Activated T-cell treated with anti-CD3 and anti-CD28 coated beads, Interleukin-2, amount 50 U/mL, for 4 hours (primary cell): Measurements from ENCODE around the gene CLRN1. TPM values are rescaled to one million over a fixed set of nuclear protein-coding genes. Genes with fewer than 3 reads are reported as not detected.

ENCODE experiments used
- ATAC-seq, 2 donors: fragments of 200-7000 bp; cut with Tn5 transposase; one replicate each; pipeline ENCODE4 v1.10.0; 2021
- DNase-seq: peaks from one replicate; pipeline ENCODE4 v3.0.0-alpha.2; 2020
- H3K27me3 Mint-ChIP-seq: one replicate; pipeline ENCODE4 v1.8.0; 2021; ENCODE audit warnings: low read depth, mixed read lengths
- H3K36me3 Mint-ChIP-seq: one replicate; pipeline ENCODE4 v1.8.0; 2022; ENCODE audit warnings: mixed read lengths; ENCODE audit not compliant: insufficient read depth
- H3K4me1 Mint-ChIP-seq: one replicate; pipeline ENCODE4 v1.8.0; 2021; ENCODE audit warnings: low read depth, mixed read lengths
- H3K4me3 Mint-ChIP-seq: one replicate; pipeline ENCODE4 v1.8.0; 2021; ENCODE audit warnings: mild to moderate bottlenecking, moderate library complexity, mixed read lengths
- H3K9me3 Mint-ChIP-seq: one replicate; pipeline ENCODE4 v1.8.0; 2021; ENCODE audit warnings: mixed read lengths
- total RNA-seq, 3 donors: library from RNA; stranded (reverse); gene quantifications; one replicate each; pipeline ENCODE4 v1.2.1, GENCODE V29; 2021

Gene CLRN1
- total RNA-seq, 3 donors from 2014 or later: not detected

DNA sequence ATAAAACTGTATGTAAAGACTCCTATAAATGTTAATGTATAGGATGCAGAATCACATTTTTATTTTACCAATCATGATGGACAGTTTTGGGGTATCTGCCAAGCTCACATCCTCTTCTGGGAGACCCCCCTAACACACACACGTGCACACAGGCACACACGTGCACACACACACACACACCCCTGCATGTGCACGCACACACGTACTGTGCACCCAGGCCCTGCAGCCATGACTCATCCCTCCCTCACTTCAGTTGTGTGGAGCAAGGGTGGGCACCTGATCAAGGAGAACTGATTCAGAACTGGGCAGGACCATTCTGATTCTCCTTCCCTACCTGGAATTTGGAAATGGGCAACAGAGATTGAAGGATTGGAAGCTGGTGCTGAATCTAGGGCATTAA is 51.3 kb downstream of the CLRN1 start:
- H3K4me3 Mint-ChIP-seq: no peak overlapping the region
- ATAC-seq (no peak), DNase-seq (no peak)
- H3K36me3 Mint-ChIP-seq: no peaks in the 10 kb centered on the region
- no peaks in the 10 kb centered on the region for H3K9me3 Mint-ChIP-seq
- peaks cover 6% of the 10 kb centered on the region for H3K4me1 Mint-ChIP-seq
- H3K27me3 Mint-ChIP-seq: peaks cover 20% of the 10 kb centered on the region

DNA sequence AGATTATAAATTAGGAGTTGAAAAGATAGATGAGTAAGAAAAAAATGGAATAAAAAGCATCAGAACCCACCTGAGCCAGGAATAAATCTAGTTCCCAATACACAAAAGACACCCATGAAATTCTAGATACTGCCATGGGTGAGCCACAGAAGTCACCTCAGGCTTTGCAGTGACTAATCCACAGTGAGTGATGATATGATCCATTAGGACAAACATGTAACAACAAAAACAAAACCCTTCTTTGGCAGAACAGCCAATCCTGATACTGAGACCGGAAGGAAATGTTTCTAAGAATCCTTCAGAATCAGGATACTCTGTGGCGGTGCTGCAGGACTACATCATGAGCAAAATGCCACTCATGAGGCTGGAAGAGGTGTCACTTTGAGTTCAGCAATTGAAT is 52.3 kb downstream of the CLRN1 start:
- Mint-ChIP-seq H3K36me3 (no peaks in the 10 kb centered on the region), H3K27me3 (peaks cover 14% of the 10 kb centered on the region), H3K9me3 (no peaks in the 10 kb centered on the region), H3K4me1 (no peaks in the 10 kb centered on the region), H3K4me3 (no peak overlapping the region)
- no peak for DNase-seq
- ATAC-seq: no peak

DNA sequence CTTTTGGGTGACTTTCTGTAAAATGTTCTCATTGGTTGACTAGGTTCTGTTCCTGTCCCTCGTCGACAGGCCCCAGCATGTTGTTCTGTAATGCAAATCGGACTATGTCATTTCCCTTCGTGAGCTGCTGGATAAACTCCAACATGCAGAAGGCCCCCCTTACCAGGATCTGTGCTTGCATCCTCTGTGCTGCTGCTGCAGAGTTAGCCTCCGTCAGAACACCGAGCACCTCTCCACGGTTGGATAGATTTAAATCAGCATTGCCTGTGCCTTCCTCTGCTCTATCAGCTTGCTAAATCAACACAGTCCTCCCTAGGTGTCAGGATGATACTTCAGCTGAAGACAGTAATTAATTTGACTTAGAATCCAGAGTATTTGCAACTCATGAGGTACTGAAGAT is 54.6 kb downstream of the CLRN1 start:
- no peaks in the 10 kb centered on the region for H3K36me3 Mint-ChIP-seq
- H3K4me3 Mint-ChIP-seq: no peak overlapping the region
- DNase-seq (no peak), ATAC-seq (no peak)
- H3K9me3 Mint-ChIP-seq: no peaks in the 10 kb centered on the region
- no peaks in the 10 kb centered on the region for H3K4me1 Mint-ChIP-seq
- peaks cover 12% of the 10 kb centered on the region for H3K27me3 Mint-ChIP-seq

DNA sequence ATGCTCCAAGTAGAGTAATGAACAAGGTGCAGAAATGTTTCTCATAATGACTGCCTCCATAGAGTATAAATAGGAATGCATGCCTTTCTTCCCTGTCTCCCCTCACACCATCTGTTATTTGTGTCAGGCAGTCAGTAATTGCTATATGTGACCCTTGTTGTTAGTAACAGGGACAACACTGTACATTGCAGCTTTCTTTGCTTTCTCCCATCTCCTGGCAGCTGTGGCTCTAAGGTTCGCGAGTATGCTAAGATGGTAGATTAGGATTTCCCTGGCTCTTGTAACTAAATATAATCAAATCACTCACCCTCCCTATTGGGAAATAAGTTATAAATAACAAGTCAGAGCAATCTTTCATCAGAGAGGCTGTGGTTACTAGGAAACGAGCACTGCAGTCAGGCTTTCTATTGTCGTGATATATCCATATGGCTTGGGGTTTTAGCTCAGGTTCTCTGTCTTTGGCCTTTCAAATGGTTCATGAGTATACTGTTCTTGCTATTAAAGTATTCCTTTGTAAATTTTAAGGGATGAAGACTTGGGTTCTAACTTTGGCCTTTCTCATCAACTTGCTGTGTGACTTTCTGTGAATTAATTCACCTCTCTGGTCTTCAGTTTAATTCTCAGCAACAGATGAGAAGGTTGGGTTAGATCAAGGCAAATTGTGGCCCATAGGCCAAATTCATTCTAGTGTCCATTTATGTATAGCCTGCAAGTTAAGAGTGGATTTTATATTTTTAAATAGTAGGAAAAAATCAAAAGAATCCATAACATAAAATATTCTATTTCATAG is 59.2 kb downstream of the CLRN1 start:
- Mint-ChIP-seq H3K27me3 (peaks cover 5% of the 10 kb centered on the region), H3K36me3 (no peaks in the 10 kb centered on the region), H3K4me1 (no peaks in the 10 kb centered on the region), H3K9me3 (no peaks in the 10 kb centered on the region), H3K4me3 (no peak overlapping the region)
- ATAC-seq (no peak), DNase-seq (no peak)

DNA sequence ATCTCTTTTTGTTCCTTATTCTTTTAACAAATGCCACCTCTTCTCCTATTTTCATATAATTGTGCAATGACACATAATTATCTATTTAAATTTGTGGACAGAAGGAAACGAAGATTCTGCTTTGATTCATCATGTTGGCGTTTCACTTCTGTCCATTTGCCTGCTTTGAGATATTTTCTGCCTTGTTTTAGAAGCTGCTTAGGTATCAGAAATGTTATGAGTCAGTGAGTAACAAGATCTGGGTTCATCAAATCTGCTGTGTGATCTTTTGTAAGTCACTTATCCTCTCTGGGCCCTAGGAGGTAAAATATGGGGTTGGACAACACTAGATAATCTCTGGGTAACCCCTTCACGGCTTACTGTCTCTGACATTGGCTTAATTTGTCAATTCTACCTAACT is 60.0 kb downstream of the CLRN1 start:
- DNase-seq: no peak
- no peak for ATAC-seq
- Mint-ChIP-seq H3K36me3 (no peaks in the 10 kb centered on the region), H3K4me1 (no peaks in the 10 kb centered on the region), H3K9me3 (no peaks in the 10 kb centered on the region), H3K27me3 (peaks cover 9% of the 10 kb centered on the region), H3K4me3 (no peak overlapping the region)

DNA sequence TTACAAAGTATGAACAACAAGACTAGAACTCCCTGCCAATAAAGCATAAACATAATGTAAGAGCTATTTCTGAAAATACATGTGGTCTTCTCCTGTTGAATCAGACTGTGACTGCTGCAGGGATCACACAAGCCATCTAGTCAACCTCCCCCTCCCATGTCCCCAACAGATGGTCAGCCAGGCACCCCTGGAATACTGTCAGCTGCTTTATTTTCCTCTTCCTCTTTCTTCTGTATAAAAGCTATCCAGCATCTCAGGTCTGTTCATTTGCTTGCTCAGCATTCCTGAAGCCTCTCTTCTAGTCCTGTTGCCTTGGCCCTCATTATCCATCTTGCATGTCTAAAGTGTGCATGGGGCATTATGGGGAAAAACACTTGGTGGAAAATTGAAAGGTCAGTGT is 60.8 kb downstream of the CLRN1 start:
- Mint-ChIP-seq H3K4me3 (no peak overlapping the region), H3K27me3 (peaks cover 14% of the 10 kb centered on the region), H3K4me1 (no peaks in the 10 kb centered on the region), H3K9me3 (no peaks in the 10 kb centered on the region), H3K36me3 (no peaks in the 10 kb centered on the region)
- no peak for ATAC-seq
- no peak for DNase-seq

DNA sequence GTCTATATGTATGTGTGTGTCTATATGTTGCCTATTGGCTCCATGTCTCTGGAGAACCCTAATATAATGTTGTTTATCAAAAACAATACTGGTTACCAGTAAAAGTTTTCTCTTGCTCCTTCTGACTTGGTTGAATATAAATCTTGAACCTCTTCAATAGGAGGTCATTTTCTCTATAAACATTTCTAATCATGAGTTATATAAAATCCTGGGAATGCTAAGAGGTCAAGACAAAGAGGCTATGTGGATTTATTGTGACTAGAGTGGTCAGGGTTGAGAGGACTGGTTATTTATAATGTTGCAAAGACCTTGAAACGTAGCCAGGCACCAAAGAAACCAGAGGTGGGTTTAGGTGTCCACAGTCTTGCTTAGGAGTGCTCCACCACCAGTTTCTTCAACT is 66.1 kb downstream of the CLRN1 start:
- Mint-ChIP-seq H3K36me3 (no peaks in the 10 kb centered on the region), H3K27me3 (peaks cover 22% of the 10 kb centered on the region), H3K9me3 (no peaks in the 10 kb centered on the region), H3K4me3 (no peak overlapping the region), H3K4me1 (no peaks in the 10 kb centered on the region)
- DNase-seq (no peak), ATAC-seq (no peak)

DNA sequence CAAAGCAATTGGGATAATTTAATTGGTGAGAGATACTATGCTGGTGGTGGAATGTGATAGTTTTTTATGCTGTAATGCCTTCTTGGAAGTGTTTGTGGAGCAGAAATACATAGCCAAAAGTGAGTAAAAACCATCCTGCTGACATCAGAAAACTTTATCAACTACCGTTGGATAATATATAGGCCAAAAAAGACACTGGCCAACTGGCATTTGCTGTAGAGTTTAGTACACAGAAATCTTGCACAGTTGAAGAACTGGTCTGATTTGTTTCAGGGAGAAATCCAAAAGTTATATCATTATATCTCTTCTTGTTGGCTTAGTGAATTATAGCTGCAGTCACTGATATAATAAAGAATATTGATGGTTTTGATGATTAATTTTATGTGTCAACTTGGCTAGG is 66.8 kb downstream of the CLRN1 start:
- H3K36me3 Mint-ChIP-seq: no peaks in the 10 kb centered on the region
- no peaks in the 10 kb centered on the region for H3K4me1 Mint-ChIP-seq
- ATAC-seq (no peak), DNase-seq (no peak)
- no peak overlapping the region for H3K4me3 Mint-ChIP-seq
- no peaks in the 10 kb centered on the region for H3K9me3 Mint-ChIP-seq
- peaks cover 20% of the 10 kb centered on the region for H3K27me3 Mint-ChIP-seq

DNA sequence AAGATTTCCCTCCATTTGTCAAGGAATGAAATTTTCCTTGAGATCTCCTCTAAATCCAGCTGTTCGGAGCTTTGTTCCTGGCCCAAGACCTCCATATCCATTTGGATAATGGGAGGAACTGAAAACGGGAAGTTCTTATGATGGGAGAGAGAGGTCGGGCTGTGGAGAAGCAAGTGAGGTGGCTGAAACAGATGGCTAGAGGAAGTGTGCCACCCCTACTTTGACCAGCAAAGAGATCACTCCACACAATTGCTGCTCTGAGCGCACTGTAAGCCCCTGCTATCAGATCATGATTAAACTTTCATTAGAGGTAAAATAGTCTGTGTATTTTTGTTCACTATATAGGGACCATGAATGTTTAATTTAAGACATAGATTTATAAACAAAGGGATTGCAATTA is 67.2 kb downstream of the CLRN1 start, which contains the start of gene MINDY4B:
Gene MINDY4B, minus strand, starts transcription at position 101 of the 400 bp plus-strand sequence. Its CDS starts 0 bp downstream, at position 101.
- H3K4me3 Mint-ChIP-seq: no peak within 1 kb of the TSS
- ATAC-seq: no peak

DNA sequence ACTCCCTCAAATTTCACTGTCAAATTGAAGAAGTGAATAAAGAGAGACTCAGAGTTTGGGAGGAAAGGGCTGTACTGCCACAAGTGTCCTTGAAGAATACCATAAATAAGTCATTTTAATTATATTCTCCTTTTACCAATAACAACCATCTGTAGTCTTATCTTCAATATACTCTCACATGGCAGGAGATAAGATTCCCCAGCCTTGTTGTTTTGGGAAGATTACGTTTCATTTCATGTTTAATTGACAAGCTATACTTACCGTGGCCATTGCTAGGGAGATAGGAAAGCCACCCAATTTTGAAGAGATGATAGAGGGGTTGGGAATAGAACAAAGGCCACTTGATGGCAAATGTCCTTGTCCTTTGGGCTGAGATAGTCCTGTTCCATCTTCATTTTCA is 69.5 kb downstream of the CLRN1 start:
- Mint-ChIP-seq H3K36me3 (no peaks in the 10 kb centered on the region), H3K27me3 (peaks cover 23% of the 10 kb centered on the region), H3K4me1 (no peaks in the 10 kb centered on the region), H3K9me3 (no peaks in the 10 kb centered on the region), H3K4me3 (no peak overlapping the region)
- DNase-seq (no peak), ATAC-seq (no peak)

More for the DNA sequence above, 67.2 kb downstream of the CLRN1 start, which contains the start of gene MINDY4B:
- Mint-ChIP-seq H3K36me3 (no peaks in the 10 kb centered on the region), H3K27me3 (peaks cover 17% of the 10 kb centered on the region), H3K4me1 (no peaks in the 10 kb centered on the region), H3K9me3 (no peaks in the 10 kb centered on the region)
- no peak for DNase-seq

DNA sequence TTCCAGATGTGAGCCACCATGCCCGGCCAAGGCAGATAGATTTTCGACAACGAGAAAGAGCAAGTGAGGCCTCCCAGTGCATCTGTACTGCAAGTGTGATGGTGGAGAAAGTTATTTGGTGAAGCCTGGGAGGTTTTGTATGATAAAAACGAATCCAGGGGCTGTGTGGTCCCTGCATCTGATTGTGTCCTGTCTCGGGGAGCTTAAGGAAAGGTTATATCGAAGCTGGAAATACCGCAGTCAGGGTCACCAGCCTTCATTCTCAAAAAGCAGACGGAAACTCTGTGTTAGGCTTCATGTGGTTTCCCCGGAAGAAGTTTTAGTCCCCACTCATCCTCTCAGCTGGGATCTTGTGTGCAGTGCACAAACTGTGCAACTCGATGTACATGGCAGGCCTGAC is 70.7 kb downstream of the CLRN1 start:
- Mint-ChIP-seq H3K36me3 (no peaks in the 10 kb centered on the region), H3K4me3 (no peak overlapping the region), H3K4me1 (no peaks in the 10 kb centered on the region)

DNA sequence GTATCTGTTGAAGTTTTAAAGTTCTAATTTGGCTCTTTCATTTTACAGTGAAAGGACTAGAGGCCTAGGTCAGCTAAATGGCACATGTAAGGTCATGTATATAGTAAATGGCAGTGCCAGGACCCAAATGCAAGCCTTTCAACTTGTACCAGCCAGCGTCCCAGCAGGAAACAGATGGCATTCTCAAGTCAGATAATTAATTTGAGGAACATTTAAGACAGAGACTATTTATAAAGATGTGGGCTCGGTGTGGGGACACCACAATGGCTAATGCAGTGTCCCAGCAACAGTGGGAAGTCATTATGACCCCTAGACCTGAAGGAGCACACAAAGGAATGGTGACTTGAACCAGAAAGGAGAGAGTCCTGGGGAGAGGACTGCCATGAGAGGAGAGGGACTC is 73.4 kb downstream of the CLRN1 start:
- H3K9me3 Mint-ChIP-seq: no peaks in the 10 kb centered on the region
- no peaks in the 10 kb centered on the region for H3K4me1 Mint-ChIP-seq
- no peak for DNase-seq
- H3K4me3 Mint-ChIP-seq: no peak overlapping the region
- no peak for ATAC-seq
- no peaks in the 10 kb centered on the region for H3K36me3 Mint-ChIP-seq
- H3K27me3 Mint-ChIP-seq: peaks cover 11% of the 10 kb centered on the region

More for the DNA sequence above, 70.7 kb downstream of the CLRN1 start:
- no peaks in the 10 kb centered on the region for H3K9me3 Mint-ChIP-seq
- DNase-seq (no peak), ATAC-seq (no peak)
- peaks cover 15% of the 10 kb centered on the region for H3K27me3 Mint-ChIP-seq

DNA sequence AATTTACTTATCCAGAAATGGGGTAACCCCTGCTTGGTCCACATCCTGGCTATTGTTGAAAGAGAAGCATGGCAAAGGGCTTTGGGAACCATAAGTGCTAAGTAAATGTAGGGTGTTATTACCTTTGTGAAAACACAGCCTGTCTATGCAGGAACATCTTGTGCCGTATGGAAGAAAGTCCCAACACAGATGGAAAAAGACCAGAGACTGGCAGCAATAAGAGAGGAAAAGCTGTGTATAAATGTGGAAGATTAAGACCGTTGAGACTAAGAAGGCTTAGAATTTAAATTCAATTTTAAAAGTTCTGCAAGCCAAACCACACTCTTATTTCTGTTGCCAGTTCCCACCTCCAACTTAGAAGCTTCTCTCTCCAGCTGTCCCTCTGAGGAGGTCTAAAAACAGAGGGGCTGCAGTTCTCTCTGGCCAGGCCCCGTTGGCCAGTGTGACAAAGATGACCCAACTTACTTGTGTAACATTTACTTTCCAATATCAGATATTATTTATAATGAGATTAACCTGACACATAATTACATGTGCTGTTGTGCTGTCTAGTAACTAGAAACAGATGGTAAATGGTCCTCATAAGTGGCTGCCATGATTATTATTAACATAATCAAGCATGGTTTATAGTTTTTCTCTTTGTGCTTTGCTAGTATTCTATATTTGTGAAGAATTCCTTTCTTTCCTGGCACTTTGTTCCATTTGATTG is 74.3 kb downstream of the CLRN1 start:
- DNase-seq (no peak), ATAC-seq (no peak)
- H3K4me1 Mint-ChIP-seq: no peaks in the 10 kb centered on the region
- no peaks in the 10 kb centered on the region for H3K36me3 Mint-ChIP-seq
- no peaks in the 10 kb centered on the region for H3K9me3 Mint-ChIP-seq
- peaks cover 8% of the 10 kb centered on the region for H3K27me3 Mint-ChIP-seq
- H3K4me3 Mint-ChIP-seq: no peak overlapping the region

DNA sequence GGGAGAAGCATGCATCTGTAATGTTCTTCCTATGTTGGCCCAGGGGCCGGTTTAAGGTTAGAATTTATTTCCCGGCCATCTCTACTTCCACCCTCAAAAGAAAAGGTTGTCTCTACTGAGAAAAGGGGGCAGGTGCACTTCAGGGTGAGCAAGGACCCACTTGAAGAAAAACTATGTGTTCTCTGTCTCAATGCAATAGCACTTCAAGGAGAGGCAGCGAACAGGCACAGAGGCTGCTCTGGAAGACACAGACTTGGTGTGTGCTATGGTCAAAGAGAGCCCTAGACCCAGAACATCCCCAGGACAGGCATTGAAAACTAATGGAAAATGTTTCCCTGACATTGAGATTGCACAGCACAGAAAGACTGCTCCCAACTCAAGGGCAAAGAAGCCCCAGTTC is 74.9 kb downstream of the CLRN1 start:
- Mint-ChIP-seq H3K4me1 (no peaks in the 10 kb centered on the region), H3K36me3 (no peaks in the 10 kb centered on the region)

DNA sequence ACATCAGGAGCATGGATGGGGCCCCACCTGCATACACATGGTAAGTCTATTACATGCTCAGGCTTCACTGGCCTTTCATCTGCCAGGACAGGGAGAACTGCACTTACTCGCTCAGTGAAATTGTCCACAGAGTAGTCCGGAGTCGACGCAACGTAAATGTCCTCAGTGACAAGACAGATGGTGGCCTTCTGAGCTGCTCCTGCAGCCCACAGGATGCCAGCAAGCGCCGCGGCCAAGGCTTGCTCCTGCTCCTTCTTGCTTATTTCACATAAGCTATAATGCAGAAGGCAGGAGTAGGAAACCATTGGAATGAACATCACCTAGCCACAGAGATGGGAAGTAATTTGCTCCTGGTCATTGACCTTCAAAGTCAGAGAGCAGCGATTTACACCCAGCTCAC is 81.7 kb downstream of the CLRN1 start:
- no peak for ATAC-seq
- Mint-ChIP-seq H3K27me3 (peaks cover 14% of the 10 kb centered on the region), H3K4me3 (no peak overlapping the region), H3K36me3 (no peaks in the 10 kb centered on the region), H3K4me1 (no peaks in the 10 kb centered on the region), H3K9me3 (peaks cover 5% of the 10 kb centered on the region)
- no peak for DNase-seq

More for the DNA sequence above, 74.9 kb downstream of the CLRN1 start:
- Mint-ChIP-seq H3K27me3 (peaks cover 8% of the 10 kb centered on the region), H3K4me3 (no peak overlapping the region), H3K9me3 (no peaks in the 10 kb centered on the region)
- DNase-seq (no peak), ATAC-seq (no peak)
